HEK293 (cell line): ENCODE results near the gene ABR.

Experiments used
- CTCF ChIP-seq: fragments of 450-650 bp; formaldehyde crosslinking; IDR thresholded peaks from 2 replicates; pipeline ENCODE4 v1.5.1; 2016; ENCODE audit warnings: missing biosample characterization, missing genetic modification characterization
- ZNF354C ChIP-seq: fragments of 450-650 bp; formaldehyde crosslinking; IDR thresholded peaks from 2 replicates; pipeline ENCODE4 v1.5.1; 2016; ENCODE audit warnings: missing biosample characterization, missing genetic modification characterization, low read depth, borderline replicate concordance

- no peak for TF ChIP-seq CTCF (tag by site-specific recombination)
- no peak for TF ChIP-seq ZNF354C
These were observed 7.8 kb downstream of the ABR start for GRCh38 chr17:1171953-1172352.
